AG09309 (cell line): ENCODE measurements around the gene KLHL17.
A peak's percentile ranks its signal among the peaks of the same experiment; 100 is the strongest.

Experiments
- DNase-seq: peaks from one replicate; pipeline ENCODE4 v3.0.0-alpha.2; 2010; ENCODE audit warnings: low read depth
- H3K4me3 ChIP-seq: 2 replicates; pipeline ENCODE4 v1.5.1; 2011; ENCODE audit warnings: mild to moderate bottlenecking, low read depth, low read length, moderate library complexity; ENCODE audit not compliant: control insufficient read depth
- CTCF ChIP-seq: IDR thresholded peaks from 2 replicates; pipeline ENCODE4 v1.5.1; 2011; ENCODE audit warnings: mild to moderate bottlenecking, low read depth, low read length, inconsistent platforms; ENCODE audit not compliant: insufficient read depth, control insufficient read depth; ENCODE audit errors: missing control alignments

KLHL17 gene

GRCh38 chr1:960363-961131 lies at the start of gene KLHL17:
KLHL17 (plus strand) TSS chr1:960584; CDS start chr1:960694, 110 bp downstream.
- DNase-seq, result no peak
- peak within 1 kb of the TSS; percentile 44 for H3K4me3 ChIP-seq
- TF ChIP-seq CTCF, result no peak

- DNase-seq, result no peak
- no peak for TF ChIP-seq CTCF
- no peak overlapping the region for H3K4me3 ChIP-seq
Observed at GRCh38 chr1:910881-911721, 49.3 kb upstream of the KLHL17 start.

- no peak for DNase-seq
- TF ChIP-seq CTCF, result no peak
Observed at GRCh38 chr1:911875-912739, 48.3 kb upstream of the KLHL17 start.

GRCh38 chr1:912740-913301 lies 47.6 kb upstream of the KLHL17 start:
- peak; percentile 13 for TF ChIP-seq CTCF
- H3K4me3 ChIP-seq, result no peak overlapping the region

More at GRCh38 chr1:911875-912739, 48.3 kb upstream of the KLHL17 start:
- H3K4me3 ChIP-seq, result no peak overlapping the region

GRCh38 chr1:913491-914130 lies 46.8 kb upstream of the KLHL17 start:
- DNase-seq, result no peak
- TF ChIP-seq CTCF, result no peak
- H3K4me3 ChIP-seq, result no peak overlapping the region

More at GRCh38 chr1:912740-913301, 47.6 kb upstream of the KLHL17 start:
- DNase-seq, result no peak
